Natural killer cell (primary cell): ENCODE measurements around the gene ASPDH. TPM values are rescaled to one million over a fixed set of nuclear protein-coding genes. Genes with fewer than 3 reads are reported as not detected.
"Not testable (repeated sequence)": the region's sequence is repeated elsewhere in the genome, so short reads cannot be mapped to it uniquely, and the experiment has no call there.

ENCODE experiments used
- ATAC-seq, 3 donors: fragments of 150-1000 bp in 2 of 3; fragments of 200-7000 bp in 1 of 3; cut with Tn5 transposase; 1 replicate in 1 of 3; 2 replicates in 2 of 3; pipeline ENCODE4 v1.10.0; 2021; ENCODE audit warnings: mild to moderate bottlenecking in 2 of 3, moderate library complexity in 2 of 3
- DNase-seq, 2 donors: peaks; one replicate each; pipeline versions ENCODE4 v3.0.0 to v3.0.0-alpha.2; 2013 to 2021; ENCODE audit warnings: mixed read lengths in 1 of 2
- H3K27ac ChIP-seq: one replicate; pipeline ENCODE4 v1.5.1; 2013; ENCODE audit warnings: mild to moderate bottlenecking, low read length
- H3K27me3 ChIP-seq: one replicate; pipeline ENCODE4 v1.6.1; 2013; ENCODE audit warnings: low read length; ENCODE audit not compliant: control insufficient read depth, insufficient read depth
- H3K36me3 ChIP-seq: one replicate; pipeline ENCODE4 v1.6.1; 2013; ENCODE audit warnings: low read length; ENCODE audit not compliant: control insufficient read depth, insufficient read depth
- H3K4me1 ChIP-seq: one replicate; pipeline ENCODE4 v1.6.1; 2013; ENCODE audit warnings: low read length; ENCODE audit not compliant: control insufficient read depth, insufficient read depth
- H3K4me3 ChIP-seq: one replicate; pipeline ENCODE4 v1.5.1; 2013; ENCODE audit warnings: low read length
- H3K9me3 ChIP-seq: one replicate; pipeline ENCODE4 v1.6.1; 2013; ENCODE audit warnings: low read length; ENCODE audit not compliant: control insufficient read depth, insufficient read depth
- H3K27ac Mint-ChIP-seq, 2 donors: one replicate each; pipeline ENCODE4 v1.8.0; 2022; ENCODE audit warnings: mild to moderate bottlenecking in 2 of 2, mixed read lengths in 2 of 2, moderate library complexity in 1 of 2
- H3K27me3 Mint-ChIP-seq, 2 donors: one replicate each; pipeline ENCODE4 v1.8.0; 2022; ENCODE audit warnings: low read depth in 2 of 2, mixed read lengths in 2 of 2
- H3K36me3 Mint-ChIP-seq: one replicate; pipeline ENCODE4 v1.8.0; 2022; ENCODE audit warnings: mixed read lengths
- H3K4me1 Mint-ChIP-seq, 2 donors: one replicate each; pipeline ENCODE4 v1.8.0; 2022; ENCODE audit warnings: mixed read lengths in 2 of 2
- H3K4me3 Mint-ChIP-seq: one replicate; pipeline ENCODE4 v1.8.0; 2022; ENCODE audit warnings: mild to moderate bottlenecking, moderate library complexity, mixed read lengths
- H3K9me3 Mint-ChIP-seq, 2 donors: one replicate each; pipeline ENCODE4 v1.8.0; 2022; ENCODE audit warnings: mixed read lengths in 2 of 2
- CTCF ChIP-seq: fragments of 200-600 bp; IDR thresholded peaks from one replicate; pipeline ENCODE4 v1.8.0; 2022; ENCODE audit warnings: antibody characterized with exemption
- WGBS: methylation state at CpG from one replicate; pipeline ENCODE4 v1.1.7; 2013; ENCODE audit warnings: missing lambda C conversion rate; ENCODE audit not compliant: insufficient coverage; 5-methylcytosine and 5-hydroxymethylcytosine counted together
- intact Hi-C: fragments of 100-400 bp; cut with micrococcal nuclease; formaldehyde crosslinking; loops from one replicate; pipeline ENCODE4 v1.14.2; 2022
- total RNA-seq, 4 donors: library from RNA; stranded (reverse); fragments of 120-200 nt in 1 of 4; gene quantifications; one replicate each; pipeline versions ENCODE4 v1.2.3 to v1.2.4, GENCODE V29; 2013 to 2022

ASPDH gene
- total RNA-seq, 3 donors from 2014 or later (not counting 1 experiment from before 2014, with no cell fraction given), result not detected

- WGBS, result 42% methylated on average over 3 of the region's 3 CpGs
- Histone ChIP-seq H3K4me3 (no peak overlapping the region), H3K4me1 (no peaks in the 10 kb centered on the region), H3K9me3 (peaks cover 4% of the 10 kb centered on the region), H3K27ac (no peak overlapping the region), H3K27me3 (no peaks in the 10 kb centered on the region), H3K36me3 (no peaks in the 10 kb centered on the region)
- no peak for TF ChIP-seq CTCF
- Mint-ChIP-seq H3K9me3 (peaks cover 5 to 6% of the 10 kb centered on the region in 2 donors), H3K4me3 (no peak overlapping the region), H3K27me3 (peaks cover 10 to 19% of the 10 kb centered on the region in 2 donors), H3K36me3 (peaks cover 8% of the 10 kb centered on the region), H3K27ac (no peak overlapping the region), H3K4me1 (no peaks in the 10 kb centered on the region)
- intact Hi-C loops, result no loop called here
- DNase-seq (no peak), ATAC-seq (no peak)
These were observed 20.8 kb upstream of the ASPDH start for GRCh38 chr19:50534478-50534877.

GRCh38 chr19:50532952-50533351, 19.2 kb upstream of the ASPDH start:
- 94% methylated on average over 3 of the region's 4 CpGs for WGBS
- Histone ChIP-seq H3K27ac (no peak overlapping the region), H3K36me3 (no peaks in the 10 kb centered on the region), H3K27me3 (no peaks in the 10 kb centered on the region), H3K9me3 (peaks cover 4% of the 10 kb centered on the region), H3K4me3 (no peak overlapping the region), H3K4me1 (no peaks in the 10 kb centered on the region)
- no peak for TF ChIP-seq CTCF
- peaks cover 8% of the 10 kb centered on the region for H3K36me3 Mint-ChIP-seq
- DNase-seq (no peak), ATAC-seq (no peak)
- H3K27ac Mint-ChIP-seq, result no peak overlapping the region
- intact Hi-C loops, result no loop called here
- H3K27me3 Mint-ChIP-seq, result peaks cover 11 to 19% of the 10 kb centered on the region in 2 donors
- no peaks in the 10 kb centered on the region for H3K4me1 Mint-ChIP-seq
- peaks cover 5 to 6% of the 10 kb centered on the region in 2 donors for H3K9me3 Mint-ChIP-seq
- no peak overlapping the region for H3K4me3 Mint-ChIP-seq

- ATAC-seq, result no peak
- Histone ChIP-seq H3K36me3 (no peaks in the 10 kb centered on the region), H3K4me3 (no peak overlapping the region), H3K27me3 (no peaks in the 10 kb centered on the region), H3K27ac (no peak overlapping the region), H3K4me1 (no peaks in the 10 kb centered on the region), H3K9me3 (peaks cover 4% of the 10 kb centered on the region)
- Mint-ChIP-seq H3K27ac (no peak overlapping the region), H3K9me3 (peaks cover 5 to 6% of the 10 kb centered on the region in 2 donors), H3K4me3 (no peak overlapping the region), H3K36me3 (peaks cover 8% of the 10 kb centered on the region), H3K27me3 (peaks cover 16 to 19% of the 10 kb centered on the region in 2 donors), H3K4me1 (no peaks in the 10 kb centered on the region)
- TF ChIP-seq CTCF, result no peak
- no peak for DNase-seq
- intact Hi-C loops, result no loop called here
- 80% methylated on average over 14 of the region's 14 CpGs for WGBS
These were observed 17.5 kb upstream of the ASPDH start for GRCh38 chr19:50531171-50531612.

GRCh38 chr19:50528052-50528451, 14.3 kb upstream of the ASPDH start:
- H3K4me1 Mint-ChIP-seq, H3K4me3 Mint-ChIP-seq, H3K9me3 ChIP-seq, H3K27me3 ChIP-seq, H3K9me3 Mint-ChIP-seq, H3K36me3 ChIP-seq, H3K27ac ChIP-seq, DNase-seq, intact Hi-C loops, H3K4me3 ChIP-seq, H3K36me3 Mint-ChIP-seq, H3K27ac Mint-ChIP-seq, ATAC-seq, H3K4me1 ChIP-seq: not testable (repeated sequence)
- 92% methylated on average over 3 of the region's 3 CpGs for WGBS
- H3K27me3 Mint-ChIP-seq, result peaks cover 8 to 15% of the 10 kb centered on the region in 2 donors
